Lung microvascular endothelial cell (primary cell): ENCODE results near the gene ZP3. TPM values are rescaled to one million over a fixed set of nuclear protein-coding genes. Genes with fewer than 3 reads are reported as not detected.
"Not testable (repeated sequence)": the region's sequence is repeated elsewhere in the genome, so short reads cannot be mapped to it uniquely, and the experiment has no call there.

Experiments used
- DNase-seq, 2 donors: peaks; one replicate each; pipeline versions ENCODE4 v3.0.0 to v3.0.0-alpha.2; 2010; ENCODE audit warnings: low read depth in 2 of 2
- total RNA-seq: library from RNA; depleted of rRNA; stranded (reverse); fragments of >200 nt; gene quantifications from 2 replicates; pipeline ENCODE4 v1.2.1, GENCODE V29; 2014

ZP3 gene
- total RNA-seq, 1 donor from 2014 or later = 1.8 TPM

DNA sequence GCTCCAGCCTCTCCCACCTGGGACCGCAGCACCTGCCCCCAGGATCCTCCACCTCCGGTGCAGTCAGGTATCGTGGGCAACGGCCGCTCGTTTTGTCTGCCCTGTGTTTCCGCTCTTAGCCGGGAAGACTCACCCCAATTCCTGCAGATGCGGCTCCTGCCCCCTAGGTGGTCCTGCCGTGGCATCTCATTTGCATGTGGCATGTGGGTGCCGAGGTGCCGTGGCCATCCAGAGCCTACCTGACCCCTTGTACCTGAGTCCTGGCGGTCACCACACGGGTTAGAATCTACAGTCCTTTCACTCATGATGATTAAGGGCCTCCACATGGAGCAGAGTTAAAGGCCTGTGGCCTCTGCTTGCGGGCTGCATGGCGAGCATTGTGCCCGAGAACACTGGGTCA is 58.3 kb downstream of the ZP3 start:
- not testable (repeated sequence) for DNase-seq

GRCh38 chr7:76484456-76484855 is 59.7 kb downstream of the ZP3 start:
- not testable (repeated sequence) for DNase-seq

GRCh38 chr7:76485822-76486610 is 61.3 kb downstream of the ZP3 start:
- not testable (repeated sequence) for DNase-seq

GRCh38 chr7:76486618-76487017 is 61.9 kb downstream of the ZP3 start:
- not testable (repeated sequence) for DNase-seq

DNA sequence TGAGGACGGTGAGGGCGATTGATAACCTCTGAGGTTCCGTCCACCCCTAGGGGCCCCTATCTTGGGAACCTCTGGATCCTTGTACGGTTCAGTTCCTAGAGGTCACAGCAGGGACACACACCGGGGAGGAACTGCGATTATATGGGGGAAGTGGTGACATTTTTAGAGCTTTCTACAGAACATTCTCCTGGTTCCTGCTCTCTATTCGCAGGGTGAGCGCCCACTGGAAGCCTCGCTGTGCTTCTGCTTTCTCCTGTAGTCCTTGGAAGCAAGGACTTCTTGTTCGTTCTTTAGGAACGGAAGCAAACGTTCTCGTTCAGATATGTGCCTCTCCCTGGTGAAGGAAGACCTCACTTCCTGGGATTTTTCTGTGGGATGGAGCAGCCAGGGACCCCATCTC is 63.2 kb downstream of the ZP3 start:
- DNase-seq = not testable (repeated sequence)

Other genes with a start within 250 kb of the ZP3 start
- 1.5 and 3.0 TPM in 2 replicates for gene SRRM3, start 223.1 kb upstream of the ZP3 start, total RNA-seq
- gene HSPB1, start 122.3 kb upstream of the ZP3 start, total RNA-seq = 78.5 and 125 TPM in 2 replicates
- 69.3 and 98.4 TPM in 2 replicates for gene YWHAG, start 66.0 kb upstream of the ZP3 start, total RNA-seq
- 0.22 and 0.40 TPM in 2 replicates for gene SSC4D, start 15.3 kb upstream of the ZP3 start, total RNA-seq
- 2.0 and 3.6 TPM in 2 replicates for gene DTX2, start 36.8 kb downstream of the ZP3 start, total RNA-seq
- under 0.01 TPM in 2 replicates for gene UPK3B, start 85.6 kb downstream of the ZP3 start, total RNA-seq
- not detected in 2 replicates for gene SPDYE16, start 118.3 kb downstream of the ZP3 start, total RNA-seq
- 1.7 and 3.8 TPM in 2 replicates for gene POMZP3, start 202.3 kb downstream of the ZP3 start, total RNA-seq